Psoas muscle (tissue), 8 donors: ENCODE results near the gene MAP2K3. TPM values are rescaled to one million over a fixed set of nuclear protein-coding genes. Genes with fewer than 3 reads are reported as not detected.

Source experiments
- ATAC-seq, 4 donors: fragments of 200-7000 bp; cut with Tn5 transposase; one replicate each; pipeline ENCODE4 v1.9.1; 2020; ENCODE audit warnings: moderate library complexity in 3 of 4, mild to moderate bottlenecking in 2 of 4
- DNase-seq, 2 donors: peaks; one replicate each; pipeline ENCODE4 v3.0.0-alpha.2; 2020
- H3K27ac ChIP-seq: fragments of 200-600 bp; one replicate; pipeline ENCODE4 v1.8.0; 2022
- H3K27me3 ChIP-seq, 3 donors: fragments of 200-600 bp in 1 of 3; one replicate each; pipeline versions ENCODE4 v1.6.1 to v1.8.0; 2013 to 2022; ENCODE audit warnings: low read length in 2 of 3, mild to moderate bottlenecking in 2 of 3, moderate library complexity in 1 of 3; ENCODE audit not compliant: insufficient read depth in 3 of 3
- H3K36me3 ChIP-seq, 2 donors: fragments of 200-600 bp in 1 of 2; one replicate each; pipeline versions ENCODE4 v1.6.1 to v1.8.0; 2013 to 2022; ENCODE audit warnings: low read depth in 1 of 2, mild to moderate bottlenecking in 1 of 2, moderate library complexity in 1 of 2; ENCODE audit not compliant: insufficient read depth in 1 of 2
- H3K4me1 ChIP-seq: fragments of 200-600 bp; one replicate; pipeline ENCODE4 v1.8.0; 2022
- H3K4me3 ChIP-seq: fragments of 200-600 bp; one replicate; pipeline ENCODE4 v1.8.0; 2022; ENCODE audit warnings: mild to moderate bottlenecking
- H3K9me3 ChIP-seq: fragments of 200-600 bp; one replicate; pipeline ENCODE4 v1.8.0; 2022
- WGBS, 3 donors: extraction: QIAGEN DNeasy Blood & Tissue Kit; methylation state at CpG; one replicate each; pipeline versions ENCODE4 v1.1.6 to v1.1.7; 2013; 5-methylcytosine and 5-hydroxymethylcytosine counted together
- intact Hi-C, 2 donors: fragments of 100-400 bp; cut with DNase I; formaldehyde crosslinking; loops; one replicate each; pipeline versions ENCODE4 v1.11.0 to v1.14.2; 2022
- polyA plus RNA-seq, 3 donors: library from polyadenylated mRNA; stranded (reverse); fragments of 200-250 nt; gene quantifications; one replicate each; pipeline ENCODE4 v1.2.3, GENCODE V29; 2013
- total RNA-seq, 4 donors: library from RNA; stranded (reverse); fragmentation: NEBNext Ultra II Directional in 2 of 4; extraction: Animal tissue kit (Norgen Biotek cat#: 25700) in 2 of 4; gene quantifications; one replicate each; pipeline versions ENCODE4 v1.2.1 to v1.2.4, GENCODE V29; 2021 to 2023
- TF ChIP-seq, protein P1 (sequence below): fragments of 200-600 bp; IDR thresholded peaks from one replicate; pipeline ENCODE4 v1.8.0; 2022; ENCODE audit warnings: antibody characterized with exemption
- donor health status: healthy with polysubstance abuse.
- donor health status: DM: no; HTN: no; CAD: no; lungs with moderate emphysema.
- donor health status: Bipolar disorder and iron deficiency.
- donor health status: healthy.
- donor health status: DM: yes; HTN: yes; CAD: no.
- donor health status: DM: no; HTN: no; CAD: no.
- donor health status: DM: no; HTN: no; CAD: no.
- donor health status: DM: yes; HTN: yes; CAD: no.

The MAP2K3 gene
- total and polyA plus RNA-seq, 7 donors: 64.4 to 229 (median 114) TPM

DNA sequence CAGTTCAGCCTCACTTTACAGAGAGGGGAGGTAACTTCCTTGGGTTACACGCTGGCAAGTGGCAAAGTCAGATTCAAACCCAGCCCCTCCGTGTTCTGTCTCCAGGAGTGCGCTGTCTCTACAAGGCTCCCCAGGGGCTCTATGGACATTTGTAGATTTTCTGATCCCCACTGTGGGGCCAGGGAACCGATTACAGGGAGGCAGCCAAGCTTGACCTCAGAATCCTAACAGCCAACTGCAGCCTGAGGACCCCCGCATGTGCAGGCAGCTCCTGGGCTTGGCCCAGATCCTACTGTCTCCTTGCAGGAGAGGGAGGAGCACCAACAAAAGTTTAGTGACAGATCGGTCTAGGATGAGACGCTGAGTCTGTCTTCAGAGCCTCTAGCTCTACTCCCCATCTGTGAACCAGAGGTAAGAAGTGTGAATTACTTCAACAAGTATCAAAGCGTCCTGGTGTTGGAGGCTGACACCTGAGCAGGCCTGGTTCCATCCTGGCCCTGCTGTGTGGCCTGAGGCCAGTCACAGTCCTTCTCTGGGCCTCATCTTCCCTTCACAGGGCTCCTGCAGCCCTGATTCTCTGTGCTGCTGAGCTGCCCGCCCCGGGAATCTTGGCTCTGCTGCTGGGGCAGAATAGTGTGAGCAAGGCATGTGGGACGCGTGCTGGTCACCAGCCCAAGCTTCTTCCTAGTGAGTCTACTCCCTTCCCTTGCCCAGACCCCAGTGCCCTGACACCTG, 22.1 kb upstream of the MAP2K3 start:
- Histone ChIP-seq H3K27me3 (no peaks in the 10 kb centered on the region), H3K27ac (no peak overlapping the region), H3K4me1 (peaks cover 17% of the 10 kb centered on the region), H3K9me3 (no peaks in the 10 kb centered on the region), H3K36me3 (no peaks in the 10 kb centered on the region), H3K4me3 (no peak overlapping the region)
- TF ChIP-seq, protein P1, sequence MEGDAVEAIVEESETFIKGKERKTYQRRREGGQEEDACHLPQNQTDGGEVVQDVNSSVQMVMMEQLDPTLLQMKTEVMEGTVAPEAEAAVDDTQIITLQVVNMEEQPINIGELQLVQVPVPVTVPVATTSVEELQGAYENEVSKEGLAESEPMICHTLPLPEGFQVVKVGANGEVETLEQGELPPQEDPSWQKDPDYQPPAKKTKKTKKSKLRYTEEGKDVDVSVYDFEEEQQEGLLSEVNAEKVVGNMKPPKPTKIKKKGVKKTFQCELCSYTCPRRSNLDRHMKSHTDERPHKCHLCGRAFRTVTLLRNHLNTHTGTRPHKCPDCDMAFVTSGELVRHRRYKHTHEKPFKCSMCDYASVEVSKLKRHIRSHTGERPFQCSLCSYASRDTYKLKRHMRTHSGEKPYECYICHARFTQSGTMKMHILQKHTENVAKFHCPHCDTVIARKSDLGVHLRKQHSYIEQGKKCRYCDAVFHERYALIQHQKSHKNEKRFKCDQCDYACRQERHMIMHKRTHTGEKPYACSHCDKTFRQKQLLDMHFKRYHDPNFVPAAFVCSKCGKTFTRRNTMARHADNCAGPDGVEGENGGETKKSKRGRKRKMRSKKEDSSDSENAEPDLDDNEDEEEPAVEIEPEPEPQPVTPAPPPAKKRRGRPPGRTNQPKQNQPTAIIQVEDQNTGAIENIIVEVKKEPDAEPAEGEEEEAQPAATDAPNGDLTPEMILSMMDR: no peak
- ATAC-seq: peak in 1 of 4 donors; percentile 33
- no peak for DNase-seq
- WGBS, 3 donors: 64 to 80% (median 73%) methylated on average over 12 of the region's 12 CpGs
- intact Hi-C loops: no loop called here

DNA sequence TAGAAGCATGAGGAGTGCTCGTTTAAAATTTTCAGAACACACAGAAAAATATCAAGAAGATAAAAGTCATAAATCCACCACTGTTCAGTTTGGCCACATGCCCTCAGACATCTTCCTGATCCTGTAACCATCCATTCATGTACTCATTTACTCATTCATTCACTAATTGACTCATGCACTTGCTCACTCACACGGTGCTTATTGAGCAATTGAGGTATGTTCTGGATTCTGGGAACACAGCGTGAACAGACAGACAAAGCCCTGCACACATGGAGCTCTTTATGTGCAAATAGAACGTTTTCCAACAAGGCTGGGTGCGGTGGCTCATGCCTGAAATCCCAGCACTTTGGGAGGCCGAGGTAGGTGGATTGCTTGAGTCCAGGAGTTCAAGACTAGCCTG, 21.1 kb upstream of the MAP2K3 start:
- Histone ChIP-seq H3K36me3 (no peaks in the 10 kb centered on the region), H3K27ac (no peak overlapping the region), H3K9me3 (no peaks in the 10 kb centered on the region), H3K27me3 (no peaks in the 10 kb centered on the region), H3K4me3 (no peak overlapping the region), H3K4me1 (peaks cover 17% of the 10 kb centered on the region)
- 65 to 73% (median 68%) methylated on average over 6 of the region's 6 CpGs for WGBS, 3 donors
- ATAC-seq: peak in 3 of 4 donors; percentile 52 to 72 (median 64)
- intact Hi-C loops: no loop called here
- DNase-seq: no peak
- TF ChIP-seq, protein P1: no peak

DNA sequence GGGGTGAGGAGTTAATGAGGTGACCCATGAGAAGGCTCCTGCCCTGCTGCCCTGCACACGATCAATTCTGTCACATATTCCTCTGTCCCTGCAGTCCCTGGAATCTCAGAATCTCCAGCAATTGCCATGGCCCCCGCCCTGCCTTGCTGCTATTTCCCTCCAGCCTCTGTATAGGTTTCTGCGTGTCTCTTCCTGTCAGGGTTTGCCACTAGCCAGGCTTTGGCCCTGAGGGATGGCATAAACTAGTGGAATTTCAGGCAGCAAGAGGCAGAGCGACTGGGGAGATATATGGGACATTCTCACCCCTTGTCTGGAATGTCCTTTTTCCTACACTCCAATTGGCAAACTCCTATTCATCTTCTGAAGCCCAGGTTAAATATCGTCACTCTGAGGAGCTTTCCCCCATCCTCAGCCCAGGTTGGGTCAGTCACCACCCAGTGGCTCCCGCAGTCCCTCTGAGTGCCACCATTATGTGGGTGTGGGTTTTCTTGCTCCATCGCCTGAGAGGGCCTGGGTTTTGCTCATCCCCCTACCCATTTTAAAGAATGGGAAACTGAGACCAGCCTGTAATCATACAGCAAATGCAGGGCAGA, 15.8 kb upstream of the MAP2K3 start:
- intact Hi-C loops: no loop called here

GRCh38 chr17:21269394-21269793, 15.1 kb upstream of the MAP2K3 start:
- WGBS, 3 donors: 53 to 61% (median 56%) methylated on average over 8 of the region's 8 CpGs
- Histone ChIP-seq H3K27me3 (no peaks in the 10 kb centered on the region), H3K4me1 (peaks cover 11% of the 10 kb centered on the region), H3K27ac (no peak overlapping the region), H3K9me3 (no peaks in the 10 kb centered on the region), H3K36me3 (no peaks in the 10 kb centered on the region), H3K4me3 (no peak overlapping the region)
- DNase-seq: no peak
- no peak for ATAC-seq
- TF ChIP-seq, protein P1: no peak
- intact Hi-C loops: no loop called here

More for the DNA sequence above, 15.8 kb upstream of the MAP2K3 start:
- Histone ChIP-seq H3K27me3 (no peaks in the 10 kb centered on the region), H3K27ac (no peak overlapping the region), H3K36me3 (no peaks in the 10 kb centered on the region), H3K4me1 (peaks cover 4% of the 10 kb centered on the region), H3K9me3 (no peaks in the 10 kb centered on the region), H3K4me3 (no peak overlapping the region)
- 75 to 89% (median 80%) methylated on average over 6 to 7 of the region's 7 CpGs for WGBS, 3 donors
- TF ChIP-seq, protein P1: no peak
- ATAC-seq (no peak), DNase-seq (peak in 1 of 2 donors; percentile 23)
